H1 (cell line): ENCODE data around the gene FLVCR1. TPM values are rescaled to one million over a fixed set of nuclear protein-coding genes. Genes with fewer than 3 reads are reported as not detected.

Experiments used
- CTCF ChIA-PET: fragments of 300-600 bp; sonication (Branson Sonifier 250); formaldehyde crosslinking; loops from one replicate; lab custom pipeline; 2021; ENCODE audit not compliant: partially characterized antibody; lab: Charles Lee
- POLR2A ChIA-PET: fragments of 300-600 bp; sonication (Branson Sonifier 250); formaldehyde crosslinking; loops from one replicate; lab custom pipeline; 2021; ENCODE audit warnings: inconsistent platforms; ENCODE audit not compliant: partially characterized antibody; lab: Charles Lee
- DNase-seq, 2 experiments: peaks; one replicate each; pipeline versions ENCODE4 v3.0.0 to v3.0.0-alpha.2; 2010 to 2022; ENCODE audit warnings: low spot score in 2 of 2, low read depth in 1 of 2, mixed read lengths in 1 of 2
- FAIRE-seq: peaks from 2 replicates; lab custom pipeline; 2011; peaks lifted over from hg19 to GRCh38; lab: Jason Lieb, UNC
- H2AFZ ChIP-seq: 2 replicates; pipeline ENCODE4 v1.8.1; 2012; ENCODE audit warnings: low read length, inconsistent platforms
- H2AK5ac ChIP-seq: 2 replicates; pipeline ENCODE4 v1.6.1; 2013; ENCODE audit warnings: low read depth, low read length
- H2BK120ac ChIP-seq: replicated peaks from 2 replicates; pipeline ENCODE3; 2013; ENCODE audit warnings: low read depth, low read length, inconsistent platforms
- H2BK12ac ChIP-seq: 2 replicates; pipeline ENCODE4 v1.6.1; 2013; ENCODE audit warnings: low read depth, low read length
- H2BK15ac ChIP-seq: 2 replicates; pipeline ENCODE4 v1.6.1; 2013; ENCODE audit warnings: low read length
- H2BK20ac ChIP-seq: 2 replicates; pipeline ENCODE4 v1.6.1; 2013; ENCODE audit warnings: low read length
- H2BK5ac ChIP-seq: 2 replicates; pipeline ENCODE4 v1.6.1; 2013; ENCODE audit warnings: low read depth, low read length
- H3K14ac ChIP-seq: 2 replicates; pipeline ENCODE4 v1.6.1; 2013; ENCODE audit warnings: inconsistent platforms; ENCODE audit not compliant: insufficient read length
- H3K18ac ChIP-seq: 2 replicates; pipeline ENCODE4 v1.6.1; 2013; ENCODE audit warnings: low read length; ENCODE audit errors: extremely low read depth
- H3K23ac ChIP-seq: 2 replicates; pipeline ENCODE4 v1.6.1; 2013; ENCODE audit warnings: inconsistent platforms; ENCODE audit not compliant: insufficient read length
- H3K23me2 ChIP-seq: 2 replicates; pipeline ENCODE4 v1.6.1; 2013; ENCODE audit warnings: low read depth, low read length
- H3K27ac ChIP-seq: 2 replicates; pipeline ENCODE4 v1.6.1; 2011; ENCODE audit warnings: low read depth, low read length, inconsistent platforms
- H3K27me3 ChIP-seq, 4 experiments: replicated peaks in 1 of 4; 1 replicate in 1 of 4; 2 replicates in 3 of 4; pipeline versions ENCODE4 v1.6.1 to v1.8.1; 2011 to 2013; ENCODE audit warnings: low read length in 3 of 4, mild to moderate bottlenecking in 3 of 4, inconsistent platforms in 2 of 4, mixed read lengths in 2 of 4, moderate library complexity in 1 of 4; ENCODE audit not compliant: control insufficient read depth in 3 of 4, insufficient read depth in 3 of 4; ENCODE audit errors: extremely low read depth in 1 of 4
- H3K36me3 ChIP-seq, 4 experiments: 2 replicates each; pipeline versions ENCODE4 v1.6.1 to v1.8.1; 2011 to 2013; ENCODE audit warnings: mild to moderate bottlenecking in 4 of 4, low read length in 3 of 4, moderate library complexity in 2 of 4, control low read depth in 1 of 4, inconsistent platforms in 1 of 4; ENCODE audit not compliant: insufficient read depth in 4 of 4, control insufficient read depth in 2 of 4
- H3K4ac ChIP-seq: replicated peaks from 2 replicates; pipeline ENCODE3; 2013; ENCODE audit warnings: low read length, low read depth, mixed read lengths, inconsistent platforms; ENCODE audit not compliant: insufficient read length
- H3K4me1 ChIP-seq, 4 experiments: replicated peaks in 1 of 4; 1 replicate in 1 of 4; 2 replicates in 3 of 4; pipeline versions ENCODE4 v1.6.1 to v1.8.1; 2011 to 2013; ENCODE audit warnings: low read length in 3 of 4, inconsistent platforms in 2 of 4, mixed read lengths in 1 of 4; ENCODE audit not compliant: insufficient read depth in 4 of 4, control insufficient read depth in 3 of 4
- H3K4me2 ChIP-seq, 2 experiments: 2 replicates each; pipeline versions ENCODE4 v1.6.1 to v1.8.1; 2011 to 2013; ENCODE audit warnings: low read depth in 2 of 2, low read length in 2 of 2, control low read depth in 1 of 2, inconsistent platforms in 1 of 2, mild to moderate bottlenecking in 1 of 2; ENCODE audit not compliant: insufficient read depth in 1 of 2
- H3K4me3 ChIP-seq, 4 experiments: fragments of 200-600, 300-600 bp in 1 of 4; sonication (generic), shearing (Covaris generic), sonication (Bioruptor Twin) in 1 of 4; 2 replicates each; pipeline versions ENCODE4 v1.5.1 to v1.8.1; 2011 to 2016; ENCODE audit warnings: low read length in 4 of 4, low read depth in 3 of 4, control low read depth in 2 of 4, inconsistent platforms in 2 of 4, mild to moderate bottlenecking in 2 of 4, mixed read lengths in 1 of 4, moderate library complexity in 1 of 4; ENCODE audit not compliant: insufficient read depth in 2 of 4; ENCODE audit errors: extremely low read depth in 1 of 4
- H3K56ac ChIP-seq: replicated peaks from 2 replicates; pipeline ENCODE3; 2013; ENCODE audit warnings: low read depth, mild to moderate bottlenecking, mixed read lengths, low read length, inconsistent platforms; ENCODE audit not compliant: insufficient read length
- H3K79me1 ChIP-seq: 2 replicates; pipeline ENCODE4 v1.6.1; 2013; ENCODE audit warnings: low read depth, low read length, control low read depth
- H3K79me2 ChIP-seq, 2 experiments: 2 replicates each; pipeline versions ENCODE4 v1.6.1 to v1.8.1; 2012 to 2013; ENCODE audit warnings: low read length in 2 of 2, mild to moderate bottlenecking in 2 of 2, inconsistent platforms in 1 of 2; ENCODE audit not compliant: insufficient read depth in 2 of 2, control insufficient read depth in 1 of 2
- H3K9ac ChIP-seq, 4 experiments: replicated peaks in 1 of 4; 1 replicate in 1 of 4; 2 replicates in 3 of 4; pipeline versions ENCODE4 v1.6.1 to v1.8.1; 2011 to 2013; ENCODE audit warnings: low read depth in 3 of 4, low read length in 3 of 4, control low read depth in 2 of 4, mild to moderate bottlenecking in 2 of 4, moderate library complexity in 2 of 4, inconsistent platforms in 1 of 4; ENCODE audit errors: extremely low read depth in 1 of 4
- H3K9me3 ChIP-seq, 2 experiments: 2 replicates each; pipeline versions ENCODE4 v1.6.1 to v1.8.1; 2012 to 2013; ENCODE audit warnings: mild to moderate bottlenecking in 2 of 2, moderate library complexity in 2 of 2, control low read depth in 1 of 2, inconsistent platforms in 1 of 2, low read depth in 1 of 2, low read length in 1 of 2, mixed read lengths in 1 of 2; ENCODE audit not compliant: insufficient read depth in 2 of 2
- H4K20me1 ChIP-seq, 2 experiments: replicated peaks in 1 of 2; 2 replicates each; pipeline versions ENCODE3 to v1.8.1; 2011 to 2013; ENCODE audit warnings: inconsistent platforms in 2 of 2, low read length in 2 of 2, mild to moderate bottlenecking in 1 of 2; ENCODE audit not compliant: insufficient read depth in 2 of 2, control insufficient read depth in 1 of 2
- H4K5ac ChIP-seq: 2 replicates; pipeline ENCODE4 v1.6.1; 2013; ENCODE audit warnings: low read length, low read depth, mixed read lengths, inconsistent platforms; ENCODE audit not compliant: insufficient read length
- H4K8ac ChIP-seq: 2 replicates; pipeline ENCODE4 v1.8.0; 2013; ENCODE audit warnings: mild to moderate bottlenecking, moderate library complexity, low read length, inconsistent platforms; ENCODE audit not compliant: insufficient read depth; ENCODE audit errors: extremely low read depth
- H4K91ac ChIP-seq: replicated peaks from 2 replicates; pipeline ENCODE3; 2013; ENCODE audit warnings: low read length, mixed read lengths, inconsistent platforms; ENCODE audit not compliant: insufficient read length
- CEBPB ChIP-seq: IDR thresholded peaks from 2 replicates; pipeline ENCODE4 v1.6.1; 2012; ENCODE audit warnings: low read depth, low read length
- GTF2F1 ChIP-seq: IDR thresholded peaks from 2 replicates; pipeline ENCODE4 v1.6.1; 2012; ENCODE audit warnings: low read depth, low read length, improper control_type of control experiment, borderline replicate concordance
- HDAC2 ChIP-seq, 2 experiments: fragments of 300-600 bp in 1 of 2; sonication (generic) in 1 of 2; IDR thresholded peaks; 2 replicates each; pipeline ENCODE4 v1.6.1; 2011 to 2012; ENCODE audit warnings: low read depth in 2 of 2, low read length in 2 of 2, mild to moderate bottlenecking in 2 of 2, moderate library complexity in 2 of 2, borderline replicate concordance in 1 of 2, inconsistent platforms in 1 of 2
- KDM5A ChIP-seq: fragments of 200-600 bp; IDR thresholded peaks from 2 replicates; pipeline ENCODE4 v1.7.1; 2012; ENCODE audit warnings: mild to moderate bottlenecking, low read length, inconsistent platforms, mixed read lengths
- NRF1 ChIP-seq: IDR thresholded peaks from 2 replicates; pipeline ENCODE4 v1.6.1; 2011; ENCODE audit warnings: mild to moderate bottlenecking, low read depth, low read length, improper control_type of control experiment
- PHF8 ChIP-seq: fragments of 200-600 bp; sonication (generic); conservative IDR thresholded peaks from 2 replicates; pipeline ENCODE4 v1.7.1; 2012; ENCODE audit warnings: low read depth, mild to moderate bottlenecking, inconsistent platforms, low read length, moderate library complexity
- POLR2AphosphoS5 ChIP-seq: IDR thresholded peaks from 2 replicates; pipeline ENCODE4 v1.6.1; 2011; ENCODE audit warnings: low read depth, low read length
- RBBP5 ChIP-seq: IDR thresholded peaks from 2 replicates; pipeline ENCODE4 v1.7.1; 2012; ENCODE audit warnings: low read depth, mild to moderate bottlenecking, inconsistent platforms, low read length, moderate library complexity, borderline replicate concordance
- SIRT6 ChIP-seq: IDR thresholded peaks from one replicate; pipeline ENCODE4 v1.7.1; 2012; ENCODE audit warnings: low read length, inconsistent platforms
- TCF12 ChIP-seq: IDR thresholded peaks from 2 replicates; pipeline ENCODE4 v1.6.1; 2011; ENCODE audit warnings: low read depth, mild to moderate bottlenecking, low read length
- TEAD4 ChIP-seq: IDR thresholded peaks from 2 replicates; pipeline ENCODE4 v1.6.1; 2012; ENCODE audit warnings: low read depth, low read length, inconsistent platforms, mixed read lengths
- WGBS, 2 experiments: shearing (Covaris generic) in 1 of 2; methylation state at CpG; one replicate each; pipeline versions ENCODE4 v1.1.6 to v1.1.7; 2013 to 2015; ENCODE audit warnings: low lambda C conversion rate in 2 of 2, mixed read lengths in 2 of 2, inconsistent platforms in 1 of 2, low coverage in 1 of 2, missing lambda C conversion rate in 1 of 2; ENCODE audit not compliant: insufficient replicate concordance in 2 of 2, insufficient coverage in 1 of 2, insufficient read length in 1 of 2; ENCODE audit errors: extremely low coverage in 1 of 2, missing lambda C conversion rate in 1 of 2; 5-methylcytosine and 5-hydroxymethylcytosine counted together
- polyA plus RNA-seq, 7 experiments: library from polyadenylated mRNA; depleted of rRNA in 3 of 7; stranded (reverse) in 5 of 7; unstranded in 2 of 7; fragments of >200 nt in 5 of 7; fragments of 200-250 nt in 2 of 7; gene quantifications; 1 replicate in 5 of 7; 2 replicates in 1 of 7; 4 replicates in 1 of 7; pipeline versions ENCODE4 v1.2.1 to v1.2.3, GENCODE V29; 2011 to 2013; ENCODE audit warnings: missing spikeins in 2 of 7, mixed read lengths in 2 of 7
- total RNA-seq: library from RNA; stranded (reverse); fragmentation: NEBNext Ultra II Directional; extraction: Animal tissue kit (Norgen Biotek cat#: 25700); gene quantifications from 2 replicates; pipeline ENCODE4 v1.2.1, GENCODE V29; 2021
- TF ChIP-seq, protein P1 (sequence below): IDR thresholded peaks from 2 replicates; pipeline ENCODE4 v1.6.1; 2012; ENCODE audit warnings: inconsistent platforms

Gene FLVCR1
- total and polyA plus RNA-seq, 2 of the 8 experiments (the other 6 are each of a cell fraction or from before 2014, with no cell fraction given), result 31.8 to 75.7 TPM

DNA sequence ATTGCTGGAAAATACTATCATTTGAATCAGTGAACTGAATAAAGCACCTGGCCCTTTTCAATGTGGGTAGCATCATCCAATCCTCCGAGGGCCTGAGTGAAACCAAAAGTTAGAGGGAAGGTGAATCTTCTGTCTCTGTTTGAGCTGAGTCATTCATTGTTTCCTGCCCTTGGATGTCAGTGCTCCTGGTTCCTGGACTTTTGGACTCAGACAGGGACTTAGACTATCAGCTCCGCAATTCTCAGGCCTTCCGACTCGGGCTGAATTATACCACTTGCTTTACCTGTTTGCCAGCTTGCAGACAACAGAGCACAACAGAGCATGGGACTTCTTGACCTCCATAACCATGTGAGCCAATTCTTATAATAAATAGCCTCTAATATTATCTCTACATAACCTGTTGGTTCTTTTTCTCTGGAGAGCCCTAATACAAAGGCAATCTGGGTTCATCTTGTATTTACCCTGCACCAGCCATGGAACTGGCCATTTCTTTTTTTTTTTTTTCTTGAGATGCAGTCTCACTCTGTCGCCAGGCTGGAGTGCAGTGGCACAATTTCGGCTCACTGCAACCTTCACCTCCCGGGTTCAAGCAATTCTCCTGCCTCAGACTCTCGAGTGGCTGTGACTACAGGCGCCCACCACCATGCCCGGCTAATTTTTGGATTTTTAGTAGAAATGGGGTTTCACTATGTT lies 73.1 kb downstream of the FLVCR1 start:
- Histone ChIP-seq H3K79me1 (no peaks in the 10 kb centered on the region), H3K56ac (no peak overlapping the region), H3K9me3 (peaks cover 0 to 2% of the 10 kb centered on the region in 2 experiments; a peak in 1 of 4 replicates), H4K8ac (no peak overlapping the region), H3K23ac (no peak overlapping the region), H3K4ac (no peak overlapping the region), H3K18ac (peak overlapping the region; percentile 34), H2BK120ac (peak overlapping the region; percentile 47), H3K4me3 (no peak overlapping the region), H3K23me2 (0 out of 2 replicates have a peak, but pooled peaks cover 3% of the 10 kb centered on the region), H3K27ac (no peak overlapping the region), H2BK5ac (no peak overlapping the region), H3K14ac (no peak overlapping the region), H3K36me3 (no peaks in the 10 kb centered on the region), H2BK12ac (peak overlapping the region; percentile 45; the same call in 1 of the 2 replicates), H4K20me1 (no peaks in the 10 kb centered on the region), H3K4me1 (peaks cover 15 to 27% (median 17%) of the 10 kb centered on the region in 4 experiments), H3K9ac (no peak overlapping the region), H4K91ac (peak overlapping the region; percentile 2), H3K79me2 (no peaks in the 10 kb centered on the region), H3K27me3 (peaks cover 0 to 2% (median 0%) of the 10 kb centered on the region in 4 experiments; a peak in 1 of 7 replicates), H2AK5ac (no peak overlapping the region), H3K4me2 (no peak overlapping the region), H2BK20ac (peak overlapping the region; percentile 62; the same call in 1 of the 2 replicates), H2AFZ (no peak overlapping the region), H4K5ac (peak overlapping the region; percentile 52), H2BK15ac (0 out of 2 replicates have a peak overlapping the region, but pooled peaks have one; percentile 6)
- 86% methylated on average over 8 of the region's 10 CpGs; no CpG with 5 or more reads in 1 of the 2 experiments for WGBS, 2 experiments
- ChIA-PET POLR2A (interaction anchor here (0.6 to 2.0 kb wide), 15 partner anchors 8 to 61 kb away, joined by 3 to 8 read pairs (median 3); partner anchors contain the start of gene VASH2), CTCF (interaction anchor here (1.1 to 4.7 kb wide), 6 partner anchors 10 to 64 kb away, joined by 3 to 19 read pairs (median 4); no protein-coding TSS in a partner anchor)
- FAIRE-seq, result no peak
- DNase-seq, result peak in 1 of 2 experiments; percentile 33
- no peak for TF ChIP-seq HDAC2 (IDR thresholded peaks at IDR 0.05; ENCODE audit: borderline replicate concordance in 1 of 2, low read depth in 2 of 2, low read length in 2 of 2)
- TF ChIP-seq NRF1, result no peak
- no peak for TF ChIP-seq PHF8
- no peak for TF ChIP-seq SIRT6
- TF ChIP-seq TCF12, result no peak
- no peak for TF ChIP-seq TEAD4
- no peak for TF ChIP-seq POLR2AphosphoS5
- no peak for TF ChIP-seq RBBP5
- TF ChIP-seq GTF2F1, result no peak
- no peak for TF ChIP-seq KDM5A
- TF ChIP-seq, protein P1, sequence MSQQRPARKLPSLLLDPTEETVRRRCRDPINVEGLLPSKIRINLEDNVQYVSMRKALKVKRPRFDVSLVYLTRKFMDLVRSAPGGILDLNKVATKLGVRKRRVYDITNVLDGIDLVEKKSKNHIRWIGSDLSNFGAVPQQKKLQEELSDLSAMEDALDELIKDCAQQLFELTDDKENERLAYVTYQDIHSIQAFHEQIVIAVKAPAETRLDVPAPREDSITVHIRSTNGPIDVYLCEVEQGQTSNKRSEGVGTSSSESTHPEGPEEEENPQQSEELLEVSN, result no peak
- no peak for TF ChIP-seq CEBPB
